NCI-H1105 treated with DMSO at 0.1 percent for 48 hours (cell line): Measurements from ENCODE around the gene TMEM131.
"Not testable (repeated sequence)": the region's sequence is repeated elsewhere in the genome, so short reads cannot be mapped to it uniquely, and the experiment has no call there.

Source experiments
- DNase-seq: peaks from one replicate; lab custom pipeline; 2025; lab: John Stamatoyannopoulos, UW

TMEM131 gene

GRCh38 chr2:97723156-97724072, 272.3 kb downstream of the TMEM131 start:
- DNase-seq = no peak

- DNase-seq = no peak
Measured at GRCh38 chr2:97722227-97722626, 273.5 kb downstream of the TMEM131 start.

- DNase-seq = no peak
Measured at GRCh38 chr2:97720746-97721145, 275.0 kb downstream of the TMEM131 start.

- no peak for DNase-seq
Measured at GRCh38 chr2:97719362-97720155, 276.2 kb downstream of the TMEM131 start.

- DNase-seq = no peak
Measured at GRCh38 chr2:97718942-97719341, 276.8 kb downstream of the TMEM131 start.

- DNase-seq = no peak
Measured at GRCh38 chr2:97718051-97718882, 277.5 kb downstream of the TMEM131 start.

GRCh38 chr2:97717613-97717995, 278.1 kb downstream of the TMEM131 start:
- no peak for DNase-seq

- no peak for DNase-seq
Measured at GRCh38 chr2:97716695-97717612, 278.8 kb downstream of the TMEM131 start.

GRCh38 chr2:97715951-97716694, 279.6 kb downstream of the TMEM131 start:
- DNase-seq = no peak

GRCh38 chr2:97714950-97715652, 280.6 kb downstream of the TMEM131 start:
- no peak for DNase-seq

- no peak for DNase-seq
Measured at GRCh38 chr2:97714084-97714949, 281.4 kb downstream of the TMEM131 start.

GRCh38 chr2:97713296-97714083, 282.3 kb downstream of the TMEM131 start, which contains the start of gene ZAP70:
ZAP70 (plus strand) TSS chr2:97713576; CDS start chr2:97724037, 10,461 bp downstream.
- DNase-seq = no peak

GRCh38 chr2:97712693-97713295, 283.0 kb downstream of the TMEM131 start:
- DNase-seq = no peak

GRCh38 chr2:97712175-97712574, 283.6 kb downstream of the TMEM131 start:
- not testable (repeated sequence) for DNase-seq

- DNase-seq = no peak
Measured at GRCh38 chr2:97711394-97711711, 284.4 kb downstream of the TMEM131 start.

- DNase-seq = no peak
Measured at GRCh38 chr2:97708608-97709007, 287.1 kb downstream of the TMEM131 start.

- DNase-seq = no peak
Measured at GRCh38 chr2:97708048-97708380, 287.7 kb downstream of the TMEM131 start.
